Peyer's patch (tissue), 4 donors: ENCODE measurements around the gene MTG1.

Source experiments
- CTCF ChIP-seq, 6 experiments: fragments of 450-650 bp in 4 of 6; fragments of 200-600 bp in 2 of 6; sonication (generic) in 1 of 6; IDR thresholded peaks; one replicate each; pipeline ENCODE4 v1.5.1; 2017 to 2019; ENCODE audit warnings: antibody characterized with exemption in 6 of 6, mild to moderate bottlenecking in 3 of 6, moderate library complexity in 1 of 6
- POLR2A ChIP-seq, 2 donors: fragments of 450-650 bp; IDR thresholded peaks; one replicate each; pipeline ENCODE4 v1.5.1; 2017; ENCODE audit warnings: antibody characterized with exemption in 2 of 2, mild to moderate bottlenecking in 2 of 2, moderate library complexity in 2 of 2

DNA sequence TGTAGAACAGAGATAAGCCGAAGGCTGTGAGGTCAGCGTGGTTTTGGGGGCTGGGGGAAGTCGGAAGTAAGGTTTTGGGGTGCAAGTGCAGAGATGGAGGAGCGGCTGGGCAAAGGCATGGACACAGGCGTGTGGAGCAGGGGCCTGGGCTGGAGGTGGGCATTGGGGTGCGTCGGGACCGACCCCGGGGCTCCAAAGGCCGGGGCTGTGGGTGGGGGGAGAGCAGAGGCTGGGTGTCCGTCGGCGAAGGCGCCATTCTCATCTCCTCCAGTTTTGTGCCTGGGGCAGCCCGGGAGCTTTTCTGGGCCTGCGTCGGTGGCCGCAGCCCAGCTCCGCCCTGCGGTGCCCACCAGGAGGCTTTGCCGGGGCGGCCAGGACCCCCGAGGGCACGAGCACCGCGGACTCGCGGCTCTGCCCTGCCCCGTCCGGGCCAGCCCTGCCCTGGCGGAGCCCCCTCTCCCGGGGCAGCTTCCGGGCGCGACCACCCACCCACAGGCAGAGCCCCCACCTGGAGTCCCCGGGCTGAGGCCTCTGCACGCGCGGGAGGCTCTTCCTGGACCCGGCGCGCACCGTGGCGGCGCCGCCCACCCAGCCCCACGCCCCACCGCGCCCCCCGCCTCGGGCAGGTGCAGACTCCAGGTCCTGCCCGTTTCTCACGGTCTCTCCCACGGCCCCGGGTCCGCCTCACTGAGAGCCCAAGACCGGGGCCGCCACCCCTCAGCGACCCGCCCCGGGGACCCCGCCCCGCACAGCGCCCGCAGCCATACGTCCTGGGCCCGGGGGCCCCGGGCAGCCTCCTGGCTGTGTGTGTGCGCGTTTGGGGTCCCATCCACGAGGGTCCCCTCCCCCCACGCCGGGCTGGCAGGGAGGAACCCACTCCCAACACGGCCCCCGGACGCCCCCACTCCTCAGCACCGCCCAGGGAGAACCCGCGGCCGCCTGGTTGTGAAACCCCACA, 52.1 kb downstream of the MTG1 start:
- TF ChIP-seq POLR2A (IDR thresholded peaks at IDR 0.05) (no peak), CTCF (IDR thresholded peaks at IDR 0.05) (no peak)
